ENCODE data around the gene APOL1. TPM values are rescaled to one million over a fixed set of nuclear protein-coding genes. Genes with fewer than 3 reads are reported as not detected.
A peak's percentile ranks its signal among the peaks of the same experiment; 100 is the strongest.

The APOL1 gene
- total RNA-seq, 2 experiments from 2014 or later = 6.4 to 7.3 TPM

GRCh38 chr22:36221799-36222751, 30.9 kb upstream of the APOL1 start:
- peak; percentile 72 for TF ChIP-seq CTCF (IDR thresholded peaks at IDR 0.05)
- no peak overlapping the region for H3K4me3 Mint-ChIP-seq
- peaks cover 13% of the 10 kb centered on the region for H3K27me3 Mint-ChIP-seq
- peaks cover 9% of the 10 kb centered on the region for H3K36me3 Mint-ChIP-seq (ENCODE audit: low read depth)
- Histone ChIP-seq H3K27ac (ENCODE audit: low read depth in 1 of 2, low read length in 2 of 2) (no peak overlapping the region), H3K36me3 (ENCODE audit: insufficient read depth, low read length) (no peaks in the 10 kb centered on the region), H3K4me1 (ENCODE audit: insufficient read depth, low read length) (peaks cover 3% of the 10 kb centered on the region), H3K9me3 (ENCODE audit: control insufficient read depth in 1 of 2, insufficient read depth in 1 of 2, low read length in 2 of 2) (no peaks in the 10 kb centered on the region), H3K27me3 (ENCODE audit: control insufficient read depth in 1 of 2, insufficient read depth in 2 of 2, low read length in 2 of 2) (no peaks in the 10 kb centered on the region), H3K4me3 (ENCODE audit: low read length) (no peak overlapping the region)
- H3K27ac Mint-ChIP-seq = no peak overlapping the region
- DNase-seq (peak in 13 of 14 experiments; percentile 27 to 77 (median 50)), ATAC-seq (ENCODE audit: poor library complexity) (peak; percentile 81)
- intact Hi-C loops (cut with DNase I, micrococcal nuclease) = loop anchor here in 1 of 2 experiments (5.0 kb wide), 2 partner anchors 75 to 870 kb away; no protein-coding TSS in a partner anchor
- ChIA-PET CTCF (interaction anchor here (2.1 kb wide), 1 partner anchor 17 kb away, joined by 5 read pairs; the partner anchor contains the start of gene APOL2), POLR2A (no interaction called here)
- H3K4me1 Mint-ChIP-seq (ENCODE audit: low read depth) = peaks cover 7% of the 10 kb centered on the region
- no peaks in the 10 kb centered on the region for H3K9me3 Mint-ChIP-seq

GRCh38 chr22:36222887-36223450, 30.0 kb upstream of the APOL1 start:
- Mint-ChIP-seq H3K36me3 (ENCODE audit: low read depth) (peaks cover 13% of the 10 kb centered on the region), H3K27ac (no peak overlapping the region), H3K27me3 (peaks cover 11% of the 10 kb centered on the region), H3K4me3 (no peak overlapping the region), H3K4me1 (ENCODE audit: low read depth) (peaks cover 7% of the 10 kb centered on the region), H3K9me3 (no peaks in the 10 kb centered on the region)
- ChIA-PET CTCF (interaction anchor here (2.1 kb wide), 1 partner anchor 16 kb away, joined by 5 read pairs; the partner anchor contains the start of gene APOL2), POLR2A (no interaction called here)
- H3K27ac ChIP-seq (ENCODE audit: low read depth in 1 of 2, low read length in 2 of 2) = no peak overlapping the region
- no peaks in the 10 kb centered on the region for H3K9me3 ChIP-seq (ENCODE audit: control insufficient read depth in 1 of 2, insufficient read depth in 1 of 2, low read length in 2 of 2)
- ATAC-seq (ENCODE audit: poor library complexity) (no peak), DNase-seq (no peak)
- H3K4me1 ChIP-seq (ENCODE audit: insufficient read depth, low read length) = peaks cover 3% of the 10 kb centered on the region
- peaks cover 7% of the 10 kb centered on the region for H3K36me3 ChIP-seq (ENCODE audit: insufficient read depth, low read length)
- intact Hi-C loops (cut with DNase I, micrococcal nuclease) = loop anchor here in 1 of 2 experiments (5.0 kb wide), 2 partner anchors 76 to 871 kb away; no protein-coding TSS in a partner anchor
- no peak for TF ChIP-seq CTCF (IDR thresholded peaks at IDR 0.05)
- H3K27me3 ChIP-seq (ENCODE audit: control insufficient read depth in 1 of 2, insufficient read depth in 2 of 2, low read length in 2 of 2) = no peaks in the 10 kb centered on the region
- no peak overlapping the region for H3K4me3 ChIP-seq (ENCODE audit: low read length)

GRCh38 chr22:36223504-36223903, 29.4 kb upstream of the APOL1 start:
- peaks cover 7% of the 10 kb centered on the region for H3K4me1 Mint-ChIP-seq (ENCODE audit: low read depth)
- Histone ChIP-seq H3K9me3 (ENCODE audit: control insufficient read depth in 1 of 2, insufficient read depth in 1 of 2, low read length in 2 of 2) (no peaks in the 10 kb centered on the region), H3K4me1 (ENCODE audit: insufficient read depth, low read length) (peaks cover 3% of the 10 kb centered on the region), H3K27me3 (ENCODE audit: control insufficient read depth in 1 of 2, insufficient read depth in 2 of 2, low read length in 2 of 2) (no peaks in the 10 kb centered on the region), H3K4me3 (ENCODE audit: low read length) (no peak overlapping the region), H3K27ac (ENCODE audit: low read depth in 1 of 2, low read length in 2 of 2) (no peak overlapping the region), H3K36me3 (ENCODE audit: insufficient read depth, low read length) (peaks cover 12% of the 10 kb centered on the region)
- peaks cover 6% of the 10 kb centered on the region for H3K27me3 Mint-ChIP-seq
- ATAC-seq (ENCODE audit: poor library complexity) (no peak), DNase-seq (no peak)
- POLR2A ChIA-PET = no interaction called here
- no peak overlapping the region for H3K27ac Mint-ChIP-seq
- CTCF ChIA-PET = no interaction called here
- intact Hi-C loops (cut with DNase I, micrococcal nuclease) = loop anchor here in 1 of 2 experiments (5.0 kb wide), 2 partner anchors 76 to 871 kb away; no protein-coding TSS in a partner anchor
- no peaks in the 10 kb centered on the region for H3K9me3 Mint-ChIP-seq
- TF ChIP-seq CTCF (IDR thresholded peaks at IDR 0.05) = no peak
- H3K36me3 Mint-ChIP-seq (ENCODE audit: low read depth) = peaks cover 18% of the 10 kb centered on the region
- H3K4me3 Mint-ChIP-seq = no peak overlapping the region
